HEK293T (cell line): ENCODE measurements around the gene POLR2B.

Experiments
- ARNT ChIP-seq: fragments of 450-650 bp; IDR thresholded peaks from 2 replicates; pipeline ENCODE4 v1.6.1; 2017; ENCODE audit warnings: mild to moderate bottlenecking
- ELF4 ChIP-seq: fragments of 450-650 bp; IDR thresholded peaks from 2 replicates; pipeline ENCODE4 v1.6.1; 2017; ENCODE audit warnings: antibody characterized with exemption
- FOXK2 ChIP-seq: fragments of 450-650 bp; IDR thresholded peaks from 2 replicates; pipeline ENCODE4 v1.6.1; 2016; ENCODE audit warnings: mild to moderate bottlenecking
- FOXM1 ChIP-seq: fragments of 450-650 bp; IDR thresholded peaks from 2 replicates; pipeline ENCODE4 v1.6.1; 2017; ENCODE audit warnings: mild to moderate bottlenecking, borderline replicate concordance
- HDGF ChIP-seq: fragments of 450-650 bp; IDR thresholded peaks from 2 replicates; pipeline ENCODE4 v1.6.1; 2017; ENCODE audit warnings: antibody characterized with exemption, borderline replicate concordance
- L3MBTL2 ChIP-seq: fragments of 450-650 bp; conservative IDR thresholded peaks from 2 replicates; pipeline ENCODE4 v1.6.1; 2016; ENCODE audit warnings: mild to moderate bottlenecking
- NFRKB ChIP-seq: fragments of 450-650 bp; IDR thresholded peaks from 2 replicates; pipeline ENCODE4 v1.6.1; 2016; ENCODE audit warnings: mild to moderate bottlenecking, moderate library complexity
- SP1 ChIP-seq: fragments of 450-650 bp; IDR thresholded peaks from 2 replicates; pipeline ENCODE4 v1.6.1; 2017
- SUZ12 ChIP-seq: fragments of 450-650 bp; IDR thresholded peaks from 2 replicates; pipeline ENCODE4 v1.6.1; 2016; ENCODE audit warnings: mild to moderate bottlenecking
- TARDBP ChIP-seq: fragments of 450-650 bp; IDR thresholded peaks from 2 replicates; pipeline ENCODE4 v1.6.1; 2016

- TF ChIP-seq FOXM1 (no peak), ARNT (no peak), ELF4 (no peak), SUZ12 (no peak), HDGF (no peak), L3MBTL2 (no peak), TARDBP (no peak), NFRKB (no peak), FOXK2 (no peak), SP1 (no peak)
These were observed 64.0 kb downstream of the POLR2B start for GRCh38 chr4:57042711-57043169.
